GM12878 (cell line): ENCODE results near the gene TEPSIN.

Experiments
- USF2 ChIP-seq: IDR thresholded peaks from 2 replicates; pipeline ENCODE4 v1.6.1; 2011; ENCODE audit warnings: low read depth, low read length, improper control_type of control experiment, borderline replicate concordance
- ZSCAN29 ChIP-seq: fragments of 450-650 bp; IDR thresholded peaks from 2 replicates; pipeline ENCODE4 v1.6.1; 2017; ENCODE audit warnings: mild to moderate bottlenecking, moderate library complexity
- TF ChIP-seq, protein P1 (sequence below): IDR thresholded peaks from 2 replicates; pipeline ENCODE4 v1.6.1; 2012; ENCODE audit warnings: low read depth, low read length, improper control_type of control experiment

DNA sequence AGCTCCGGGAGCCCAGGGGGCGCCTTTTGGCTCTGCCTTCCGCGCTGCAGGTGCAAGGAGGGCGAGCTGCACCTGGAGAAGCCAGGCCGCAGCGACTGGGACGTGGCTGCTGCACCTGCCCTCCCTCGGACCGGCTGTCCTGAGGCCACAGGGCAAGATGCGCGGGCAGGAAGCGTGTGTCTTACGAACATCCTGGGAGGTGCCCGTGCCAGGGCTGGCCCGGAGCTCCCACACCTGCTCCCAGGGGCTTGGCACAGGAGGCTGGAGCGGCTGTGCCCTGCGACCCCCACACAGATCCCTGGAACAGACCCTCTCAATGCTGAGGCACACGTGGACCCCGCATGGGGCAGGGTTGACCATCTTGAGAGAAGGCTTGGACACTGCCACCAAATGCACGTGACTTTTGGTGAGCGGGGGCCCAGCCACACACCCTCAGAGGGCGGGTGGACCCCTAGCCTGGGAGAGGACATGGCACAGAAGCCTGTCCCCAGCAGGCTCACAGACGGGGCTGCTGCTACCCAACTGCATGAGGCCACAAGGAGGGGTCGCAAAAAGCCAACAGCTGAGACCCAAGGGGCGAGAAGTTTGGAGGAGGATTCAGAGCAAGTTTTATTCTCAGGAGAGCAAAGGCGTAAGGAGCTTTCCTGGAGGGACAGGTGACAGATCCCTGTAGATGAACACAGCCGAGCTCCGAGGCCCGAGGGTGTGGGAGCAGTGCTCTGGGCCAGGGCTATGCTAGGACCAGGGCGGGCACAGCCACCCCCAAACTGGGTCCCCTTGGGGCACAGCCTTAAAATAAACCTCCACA lies 11.6 kb upstream of the TEPSIN start:
- TF ChIP-seq USF2: no peak
- TF ChIP-seq, protein P1, sequence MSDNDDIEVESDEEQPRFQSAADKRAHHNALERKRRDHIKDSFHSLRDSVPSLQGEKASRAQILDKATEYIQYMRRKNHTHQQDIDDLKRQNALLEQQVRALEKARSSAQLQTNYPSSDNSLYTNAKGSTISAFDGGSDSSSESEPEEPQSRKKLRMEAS: no peak
- TF ChIP-seq ZSCAN29: no peak
